SW 1271 (cell line): Measurements from ENCODE around the gene CCDC188.

Experiments
- DNase-seq, 2 experiments: peaks; one replicate each; lab custom pipeline; 2025; lab: John Stamatoyannopoulos, UW

Gene CCDC188

DNA sequence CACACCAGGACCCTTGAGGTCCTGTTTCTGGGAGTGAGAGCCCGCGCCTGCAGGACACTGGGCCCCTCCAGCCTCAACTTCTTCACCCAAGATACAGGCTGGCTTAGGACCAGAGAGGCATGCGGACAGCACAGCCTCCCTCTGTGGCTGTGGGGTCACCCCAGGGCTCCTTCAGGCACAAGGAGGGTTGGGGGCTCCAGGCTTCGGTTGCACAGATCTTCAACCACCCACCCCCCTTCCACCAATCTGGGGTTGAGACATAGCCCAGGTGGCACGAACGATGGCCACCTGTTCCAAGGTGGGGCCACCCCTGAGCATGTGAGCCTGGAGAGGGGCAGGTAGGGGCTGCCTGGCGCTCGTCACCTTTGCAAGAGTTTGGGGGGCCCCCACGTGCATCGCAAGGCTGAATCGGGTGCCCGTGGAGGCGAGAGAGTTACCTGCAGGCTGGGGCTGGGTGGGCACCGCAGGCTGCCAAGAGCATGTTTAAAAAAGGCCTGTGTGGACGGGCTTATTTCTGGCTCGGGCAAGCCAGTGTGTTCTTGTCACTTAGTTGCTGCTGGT lies 18.1 kb downstream of the CCDC188 start:
- DNase-seq, result no peak

DNA sequence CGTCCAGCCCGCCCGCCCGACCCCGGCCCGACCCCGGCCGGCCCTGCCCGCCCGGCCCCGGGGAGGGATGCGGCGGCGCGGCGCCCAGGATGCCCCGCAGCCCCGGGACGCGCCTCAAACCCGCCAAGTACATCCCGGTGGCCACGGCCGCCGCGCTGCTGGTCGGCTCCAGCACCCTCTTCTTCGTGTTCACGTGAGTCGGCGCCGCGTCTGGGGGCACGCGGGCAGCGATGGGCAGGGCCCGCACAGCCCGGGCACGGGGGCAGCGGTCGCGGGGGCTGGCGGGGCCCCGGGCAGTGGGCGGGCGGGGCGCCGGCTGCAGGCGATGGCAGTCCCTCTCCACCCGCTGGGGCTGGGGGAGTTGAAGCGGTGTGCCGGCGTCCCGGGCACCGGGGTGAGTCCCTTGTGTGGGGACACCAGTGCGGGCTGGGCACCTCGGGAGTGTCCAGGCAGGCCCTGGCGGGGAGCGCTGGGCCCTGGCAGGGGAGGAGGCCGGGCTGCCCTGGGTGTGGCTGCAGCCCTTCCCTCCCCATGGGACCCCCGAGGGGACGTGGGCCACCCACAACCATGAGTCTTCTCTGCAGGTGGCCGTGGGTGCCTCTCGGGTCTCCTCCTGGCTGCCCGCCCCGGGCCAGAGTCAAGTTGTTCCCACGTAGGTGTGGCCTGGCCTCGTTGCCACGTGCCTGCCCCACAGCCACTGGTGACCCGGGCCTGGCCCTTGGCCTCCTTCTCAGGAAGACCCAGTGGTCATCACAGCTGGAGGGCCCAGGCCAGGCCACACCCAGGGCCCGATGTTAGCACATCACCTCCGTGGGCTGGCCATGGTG lies 18.8 kb downstream of the CCDC188 start:
- no peak for DNase-seq

DNA sequence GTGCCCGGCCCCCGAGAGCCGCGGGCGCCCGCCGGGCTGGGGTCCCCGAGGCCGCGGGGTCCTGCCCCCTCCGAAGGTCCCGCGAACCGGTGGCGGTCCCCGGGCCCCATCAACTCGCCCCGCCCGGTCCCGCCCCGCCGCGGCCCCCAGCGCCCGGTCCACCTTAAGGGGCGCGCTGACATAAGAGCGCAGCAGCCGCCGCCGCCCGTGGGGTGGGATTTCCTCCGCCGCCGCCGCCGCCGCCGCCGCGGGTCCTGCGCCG lies 19.3 kb downstream of the CCDC188 start, which contains the start of gene ZDHHC8:
TSS of gene ZDHHC8 (plus strand) at position 208 of the 262 bp plus-strand sequence. CDS start 144 bp downstream, outside the sequence.
- DNase-seq, result no peak

DNA sequence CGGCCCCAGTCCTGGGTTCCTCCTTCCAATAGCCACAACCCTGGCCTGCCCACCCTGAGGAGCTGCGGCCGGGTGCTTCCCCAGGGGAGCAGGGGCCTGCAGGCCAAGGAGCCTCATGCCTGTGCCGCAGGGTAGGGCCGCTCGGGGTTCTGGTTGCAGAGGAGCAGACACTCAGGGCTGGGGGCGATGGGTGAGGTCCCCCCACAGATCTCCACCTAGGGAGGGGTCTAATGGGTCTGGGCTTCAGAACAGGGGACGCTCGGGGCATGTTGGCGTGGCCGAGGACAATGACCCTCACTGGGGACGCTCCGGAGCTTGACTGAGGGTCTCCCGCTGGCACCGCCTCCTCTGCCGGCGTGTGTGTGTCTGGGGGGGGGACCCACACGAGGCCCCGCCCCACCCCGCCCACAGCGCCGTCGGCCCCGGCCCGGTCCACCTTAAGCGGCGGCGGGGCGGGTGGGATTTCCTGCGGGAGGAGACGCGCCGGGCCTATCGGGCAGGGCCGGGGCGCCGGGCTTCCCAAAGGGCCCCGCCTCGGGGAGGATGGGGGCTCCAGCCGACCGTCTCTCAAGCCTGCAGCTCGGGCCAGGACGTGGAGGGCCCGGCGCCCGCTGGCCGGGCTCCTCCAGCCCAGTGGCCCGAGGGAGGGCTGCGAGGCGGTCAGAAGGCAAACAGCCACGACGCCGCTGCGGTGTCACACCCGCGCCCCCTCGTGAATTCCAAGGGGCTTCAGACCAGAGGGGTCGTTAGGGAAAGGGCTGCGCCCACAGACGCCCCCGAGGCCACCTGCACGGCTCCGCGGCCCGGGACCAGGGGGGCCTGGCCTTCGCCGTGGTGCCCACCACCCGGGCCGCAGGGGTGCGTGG lies 19.9 kb downstream of the CCDC188 start:
- DNase-seq, result peak; percentile 44 to 51

DNA sequence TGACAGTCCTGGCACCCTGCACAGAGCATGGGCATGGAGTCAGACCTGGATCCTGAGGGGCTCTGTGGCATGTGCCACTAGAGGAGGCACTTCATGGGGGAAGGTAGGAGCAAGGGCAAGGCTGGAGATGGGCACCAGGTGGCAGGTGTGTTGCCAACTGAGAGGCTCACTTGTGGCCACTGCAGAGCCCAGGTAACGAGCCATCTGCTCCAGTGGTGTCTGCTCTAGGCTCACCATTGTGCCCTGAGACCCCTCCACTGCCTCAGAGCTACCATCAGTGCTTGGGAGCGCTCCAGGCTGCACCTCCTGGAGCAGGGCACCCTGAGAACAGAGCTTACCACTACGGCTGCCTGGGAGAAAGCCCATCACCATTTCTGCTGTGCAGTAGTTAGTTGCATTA lies 20.5 kb downstream of the CCDC188 start:
- no peak for DNase-seq

DNA sequence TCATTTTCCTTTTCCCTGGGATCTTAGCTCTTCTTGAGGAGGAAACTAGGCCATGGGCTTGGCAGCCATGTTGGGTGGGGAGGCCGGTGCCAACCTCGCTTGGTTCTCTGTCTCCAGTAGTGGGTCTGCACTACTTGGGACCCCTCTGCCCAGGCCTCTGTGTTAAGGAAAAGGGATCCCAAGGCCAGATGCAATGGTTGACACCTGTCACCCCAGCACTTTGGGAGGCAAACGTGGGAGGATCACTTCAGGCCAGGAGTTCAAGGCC lies 21.2 kb downstream of the CCDC188 start:
- no peak for DNase-seq

DNA sequence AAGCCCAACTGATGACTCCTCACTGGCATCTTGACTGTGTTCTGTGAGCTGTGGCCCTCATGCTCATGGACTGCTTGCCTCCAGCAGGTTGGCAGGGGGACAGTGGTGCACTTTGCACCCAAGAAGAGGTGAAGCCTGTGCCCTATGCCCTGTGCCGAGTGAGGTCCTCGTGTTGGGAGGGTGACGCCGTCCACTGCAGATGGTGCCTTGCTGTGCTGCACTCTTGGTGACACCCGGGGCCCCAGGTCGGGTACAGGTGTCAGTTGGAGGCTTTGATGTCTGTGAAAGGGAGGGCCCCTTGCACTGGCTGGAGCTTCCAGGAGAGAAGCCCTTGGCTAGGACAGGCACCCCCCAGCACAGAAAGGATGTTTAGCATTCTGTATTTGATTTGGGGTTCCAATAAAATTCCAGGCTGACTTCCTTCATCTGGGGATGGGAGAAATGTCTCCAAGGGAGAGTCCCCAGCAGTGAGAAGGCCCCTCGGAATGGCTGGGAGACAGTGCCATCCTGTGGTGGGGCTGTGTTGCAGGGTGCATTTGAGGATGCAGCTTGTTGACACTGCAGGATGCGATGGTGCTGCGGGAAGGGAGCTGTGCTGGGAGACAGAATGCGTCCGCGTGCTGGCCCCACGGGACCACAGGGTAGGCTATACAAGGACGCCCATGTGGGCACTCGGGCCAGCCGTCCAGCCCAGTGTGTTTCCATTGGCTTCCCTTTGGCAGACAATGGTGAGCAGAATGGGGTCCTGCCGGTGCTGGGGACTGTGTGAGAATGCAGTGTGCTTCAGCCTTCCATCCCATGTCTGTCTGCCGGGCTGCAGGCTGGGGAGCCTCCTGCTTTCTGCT lies 21.7 kb downstream of the CCDC188 start:
- peak in 1 of 2 experiments; percentile 12 for DNase-seq

DNA sequence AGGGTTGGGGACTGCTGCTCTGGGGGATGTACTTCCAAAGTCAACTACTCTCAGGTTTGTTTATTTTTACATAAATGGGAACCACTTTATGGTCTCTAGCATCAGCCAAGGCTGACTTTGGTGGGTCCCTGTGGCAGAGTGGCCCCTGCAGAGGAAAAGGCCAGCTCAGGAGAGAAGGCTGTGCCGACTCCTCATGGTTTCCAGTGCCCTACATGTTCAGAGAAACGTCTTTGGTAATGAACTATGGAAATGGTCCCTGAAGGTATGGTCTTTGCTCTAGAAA lies 22.3 kb downstream of the CCDC188 start:
- no peak for DNase-seq

DNA sequence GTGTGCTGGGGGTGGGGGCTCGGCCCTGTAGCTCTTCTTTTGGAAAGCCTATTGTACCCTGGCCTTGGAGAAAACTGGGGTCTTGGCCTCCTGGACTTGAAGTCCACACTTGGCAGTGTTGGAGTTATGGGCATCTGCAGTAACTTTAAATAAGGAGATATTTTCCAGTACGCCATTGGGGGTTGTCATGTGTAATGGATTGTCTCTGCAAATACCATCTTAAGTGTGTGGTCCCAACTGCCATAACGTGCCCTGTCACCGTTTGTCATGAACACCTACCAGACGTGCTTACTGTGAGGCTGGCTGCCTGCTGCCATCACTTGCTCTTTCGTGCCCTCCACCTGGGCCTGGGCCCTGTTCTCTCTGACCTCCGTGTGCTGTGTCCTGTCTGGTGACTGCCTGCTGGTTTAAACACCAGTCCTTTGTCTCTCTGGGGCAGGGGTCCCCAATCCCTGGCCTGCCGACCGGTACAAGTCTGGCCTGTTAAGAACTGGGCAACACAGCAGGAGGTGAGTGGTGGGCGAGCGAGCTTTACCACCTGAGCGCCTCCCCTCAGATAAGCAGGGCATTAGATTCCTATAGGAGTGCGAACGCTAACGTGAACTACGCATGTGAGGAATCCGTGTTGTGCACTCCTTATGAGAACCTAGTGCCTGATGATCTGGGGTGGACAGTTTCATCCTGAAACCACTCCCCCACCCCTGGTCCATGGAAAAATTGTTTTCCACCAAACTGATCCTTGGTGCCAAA lies 22.8 kb downstream of the CCDC188 start:
- DNase-seq, result no peak

DNA sequence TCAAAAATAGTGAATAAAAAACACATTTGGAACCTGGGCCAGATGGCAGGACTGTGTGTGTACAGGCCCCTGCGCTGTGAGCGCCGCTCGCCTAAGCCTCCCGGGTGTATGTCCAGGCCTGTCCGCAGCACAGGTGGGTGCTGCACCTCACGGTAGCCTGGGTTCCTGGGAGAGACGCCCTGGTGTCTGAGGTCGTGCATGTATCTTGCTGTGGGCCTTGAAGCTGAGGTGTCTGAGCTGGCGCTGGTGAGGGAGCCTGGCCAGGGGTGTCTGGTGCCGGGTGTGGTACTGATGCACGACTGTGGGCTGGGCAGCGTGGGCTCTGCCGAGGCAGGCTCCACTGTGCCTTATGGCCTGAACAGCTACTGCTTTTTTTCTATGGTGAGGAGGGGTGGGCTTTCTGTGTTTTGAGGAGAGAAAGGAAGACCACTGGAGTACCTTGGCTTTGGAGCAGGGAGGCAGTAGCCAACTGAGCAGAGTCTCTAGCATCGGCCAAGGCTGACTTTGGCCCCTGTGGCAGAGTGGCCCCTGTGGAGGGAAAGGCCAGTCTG lies 23.5 kb downstream of the CCDC188 start:
- DNase-seq, result no peak

DNA sequence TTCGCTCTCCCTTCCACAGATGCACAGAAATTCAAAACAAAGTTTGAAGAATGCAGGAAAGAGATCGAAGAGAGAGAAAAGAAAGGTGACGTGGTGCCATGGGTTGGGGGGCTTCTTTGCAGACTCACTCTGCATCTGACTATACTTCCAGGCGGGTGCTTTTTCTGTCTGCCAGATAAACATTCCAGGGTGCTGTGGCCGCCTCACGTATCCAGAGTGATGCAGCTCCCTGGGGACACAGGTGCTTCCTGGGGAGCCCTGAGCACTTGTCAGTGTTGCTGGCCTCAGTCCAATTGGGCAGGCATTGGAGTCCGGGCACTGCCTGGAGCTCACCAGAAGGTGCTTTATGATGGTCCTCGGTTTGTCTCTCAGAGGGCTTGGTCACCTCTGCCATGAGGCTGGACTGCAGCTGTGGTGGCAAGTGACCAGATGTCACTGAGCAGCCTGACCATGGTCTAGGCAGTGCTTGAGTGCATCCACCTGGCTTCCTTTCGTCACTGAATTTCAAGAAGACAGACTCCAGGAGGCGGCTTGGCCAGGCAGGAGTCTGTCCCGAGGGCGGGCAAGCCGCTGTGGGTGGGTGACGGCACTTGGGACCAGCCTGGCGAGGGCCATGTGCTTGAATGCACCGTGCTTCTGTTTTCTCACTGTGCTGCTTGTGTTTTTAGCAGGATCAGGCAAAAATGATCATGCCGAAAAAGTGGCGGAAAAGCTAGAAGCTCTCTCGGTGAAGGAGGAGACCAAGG lies 24.4 kb downstream of the CCDC188 start:
- no peak for DNase-seq

DNA sequence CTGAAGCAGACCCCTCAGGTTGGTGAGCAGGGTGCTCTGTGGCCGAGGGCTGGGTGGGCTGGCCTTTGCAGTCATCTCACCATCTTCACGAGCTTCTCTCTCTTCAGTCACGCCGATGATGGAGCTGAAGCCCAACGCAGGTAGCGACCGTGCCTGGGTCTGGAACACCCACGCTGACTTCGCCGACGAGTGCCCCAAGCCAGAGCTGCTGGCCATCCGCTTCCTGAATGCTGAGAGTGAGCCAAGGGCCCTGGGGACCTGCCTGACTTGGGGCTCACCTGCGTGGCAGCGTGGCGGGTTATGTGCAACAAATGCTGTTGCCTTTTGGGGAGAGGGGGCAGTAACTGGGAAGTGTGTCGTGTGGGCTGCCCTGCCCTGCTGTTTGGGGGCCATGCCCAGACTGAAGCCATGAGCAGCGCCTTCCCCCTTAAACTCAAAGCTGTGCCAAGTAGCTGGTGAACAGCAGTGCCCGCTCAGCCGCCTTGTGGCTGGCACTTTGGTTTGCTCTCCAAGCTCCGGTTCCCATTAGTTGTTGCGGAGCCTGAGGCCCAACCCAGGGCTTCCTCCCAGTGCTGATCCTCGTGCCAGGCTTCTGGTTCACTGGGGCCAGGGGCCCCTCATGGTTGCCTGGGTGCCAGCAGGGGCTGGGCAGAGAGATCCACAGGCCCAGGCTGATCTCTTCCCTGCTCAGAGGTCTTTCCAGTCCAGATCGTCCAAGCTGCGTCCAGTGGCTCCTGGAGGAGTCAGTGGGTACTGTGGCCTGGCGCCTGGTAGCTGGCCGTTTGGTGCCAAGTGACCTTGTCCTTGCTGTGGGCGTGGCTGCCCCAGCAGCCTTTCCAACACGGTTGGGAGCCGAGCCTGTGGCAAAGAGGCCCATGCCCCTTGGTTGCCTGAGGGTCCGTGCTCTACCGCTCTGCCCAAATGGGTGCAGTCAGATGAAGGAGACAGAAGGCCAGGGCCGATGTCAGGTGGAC lies 25.4 kb downstream of the CCDC188 start:
- DNase-seq, result no peak

DNA sequence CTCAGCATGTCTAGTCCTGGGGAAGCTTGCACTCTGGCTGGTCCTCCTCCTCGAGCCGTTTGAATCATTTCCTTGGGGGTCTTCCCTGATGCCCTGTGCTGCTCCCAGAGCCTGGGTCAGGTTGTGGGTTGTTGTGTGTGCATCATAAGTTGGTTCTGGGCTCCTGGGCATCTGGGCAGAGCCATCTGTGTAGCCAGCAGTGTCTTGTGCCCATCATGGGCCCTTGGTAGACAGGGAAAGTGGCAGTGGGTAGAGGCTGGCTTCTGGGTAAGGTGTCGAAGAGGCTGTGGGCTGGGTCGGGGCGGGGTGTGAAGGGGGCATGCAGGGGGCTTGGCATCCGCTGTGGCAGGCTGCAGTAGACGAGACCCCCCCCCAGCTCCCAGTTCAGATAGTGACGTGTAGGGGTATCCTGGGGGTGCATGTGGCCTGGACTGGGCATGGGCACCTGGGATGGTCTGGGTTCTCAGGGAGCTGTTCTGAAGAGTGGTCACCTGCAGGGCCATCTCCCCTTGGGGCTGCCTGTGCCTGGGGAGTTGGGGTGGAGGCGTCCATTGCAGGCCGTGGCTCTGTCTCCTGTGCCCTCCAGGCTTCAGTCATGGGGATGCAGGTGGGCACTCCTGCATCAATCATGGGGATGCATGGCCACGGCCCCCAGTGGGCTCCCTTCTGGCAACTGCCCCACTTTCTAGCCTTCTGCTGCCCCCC lies 26.6 kb downstream of the CCDC188 start:
- no peak for DNase-seq

DNA sequence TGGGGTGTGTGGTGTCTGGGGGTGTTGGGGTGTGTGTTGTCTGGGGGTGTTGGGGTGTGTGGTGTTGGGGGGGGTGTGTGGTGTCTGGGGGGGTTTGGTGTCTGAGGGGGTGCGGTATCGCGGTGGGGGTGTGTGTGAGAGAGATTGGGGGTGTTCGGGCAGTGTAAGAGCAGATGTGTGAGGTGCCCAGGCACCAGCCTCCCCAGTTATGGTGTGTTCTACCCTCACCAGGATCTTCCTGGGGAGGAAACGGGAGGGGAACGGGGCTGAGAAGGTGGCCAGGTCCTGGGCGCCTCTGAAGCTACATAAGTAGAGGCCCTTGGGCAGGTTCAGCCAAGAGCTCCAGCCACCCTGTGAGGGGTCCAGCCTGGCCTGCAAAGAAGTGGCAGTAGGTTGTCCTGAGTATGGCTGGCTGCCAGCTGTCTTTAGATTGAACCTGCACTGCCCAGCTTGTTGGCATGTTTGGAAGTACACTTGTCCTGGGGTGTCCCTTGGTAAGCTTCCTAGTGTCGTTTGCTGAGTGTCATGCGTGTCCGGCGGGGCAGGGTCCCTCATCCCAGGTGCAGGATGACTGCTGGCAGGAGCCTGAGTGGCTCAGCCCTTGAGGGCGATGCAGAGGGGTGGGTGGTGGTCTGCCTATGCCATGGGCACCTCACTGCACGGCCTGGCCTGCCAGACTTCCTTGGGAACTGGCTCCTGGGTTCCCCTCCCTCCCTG lies 27.3 kb downstream of the CCDC188 start:
- no peak for DNase-seq

DNA sequence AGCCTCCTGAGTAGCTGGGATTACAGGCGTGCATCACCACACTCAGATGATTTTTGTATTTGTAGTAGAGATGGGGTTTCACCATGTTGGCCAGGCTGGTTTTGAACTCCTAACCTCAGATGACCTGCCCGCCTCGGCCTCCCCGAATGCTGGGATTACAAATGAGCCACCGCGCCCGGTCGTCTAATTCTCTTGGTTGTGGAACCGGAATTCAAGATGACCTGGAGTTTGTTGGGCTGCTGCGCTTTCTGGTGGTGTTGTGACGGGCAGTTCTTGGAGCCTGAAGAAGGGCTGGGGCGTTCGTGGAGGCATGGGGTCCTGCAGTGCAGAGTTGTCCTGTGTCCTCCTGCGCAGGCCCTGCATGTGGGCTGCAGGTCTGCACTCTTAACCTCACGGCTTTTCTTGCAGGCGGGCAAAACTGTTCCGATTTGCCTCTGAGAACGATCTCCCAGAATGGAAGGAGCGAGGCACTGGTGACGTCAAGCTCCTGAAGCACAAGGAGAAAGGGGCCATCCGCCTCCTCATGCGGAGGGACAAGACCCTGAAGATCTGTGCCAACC lies 28.9 kb downstream of the CCDC188 start:
- no peak for DNase-seq

DNA sequence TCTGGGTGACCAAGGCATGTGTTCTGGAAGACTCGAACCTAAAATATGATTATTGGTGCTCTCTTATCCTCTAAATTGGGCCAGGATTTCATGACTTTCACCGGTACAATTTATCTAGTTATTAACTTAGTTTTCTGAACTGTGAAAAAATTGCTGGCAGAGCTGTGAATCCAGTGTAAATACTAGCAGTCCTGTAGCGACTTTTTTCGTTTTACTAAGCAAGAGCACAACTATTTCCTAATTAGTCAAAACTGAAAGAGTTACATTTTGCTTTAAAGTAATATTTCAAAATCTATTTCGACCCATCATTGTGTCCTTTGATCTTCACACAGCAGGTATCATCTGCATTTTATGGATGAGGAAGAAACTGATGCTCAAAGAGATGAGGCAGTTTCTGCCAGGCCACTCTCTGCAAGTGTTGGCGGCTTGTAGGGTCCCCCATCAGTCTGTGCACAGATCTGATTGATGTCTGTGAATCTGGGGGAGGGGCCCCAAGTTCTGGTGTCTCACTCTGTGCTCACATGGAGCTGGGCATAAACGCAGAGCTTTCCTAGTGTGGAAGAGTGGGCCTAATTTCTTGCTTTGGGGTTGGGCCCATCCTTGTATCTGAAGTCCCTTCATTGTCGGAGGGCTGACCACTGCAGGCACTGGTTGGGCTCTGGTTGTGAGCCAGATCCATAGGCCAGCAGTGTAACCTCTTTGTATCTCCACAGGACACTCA lies 32.4 kb downstream of the CCDC188 start:
- no peak for DNase-seq

DNA sequence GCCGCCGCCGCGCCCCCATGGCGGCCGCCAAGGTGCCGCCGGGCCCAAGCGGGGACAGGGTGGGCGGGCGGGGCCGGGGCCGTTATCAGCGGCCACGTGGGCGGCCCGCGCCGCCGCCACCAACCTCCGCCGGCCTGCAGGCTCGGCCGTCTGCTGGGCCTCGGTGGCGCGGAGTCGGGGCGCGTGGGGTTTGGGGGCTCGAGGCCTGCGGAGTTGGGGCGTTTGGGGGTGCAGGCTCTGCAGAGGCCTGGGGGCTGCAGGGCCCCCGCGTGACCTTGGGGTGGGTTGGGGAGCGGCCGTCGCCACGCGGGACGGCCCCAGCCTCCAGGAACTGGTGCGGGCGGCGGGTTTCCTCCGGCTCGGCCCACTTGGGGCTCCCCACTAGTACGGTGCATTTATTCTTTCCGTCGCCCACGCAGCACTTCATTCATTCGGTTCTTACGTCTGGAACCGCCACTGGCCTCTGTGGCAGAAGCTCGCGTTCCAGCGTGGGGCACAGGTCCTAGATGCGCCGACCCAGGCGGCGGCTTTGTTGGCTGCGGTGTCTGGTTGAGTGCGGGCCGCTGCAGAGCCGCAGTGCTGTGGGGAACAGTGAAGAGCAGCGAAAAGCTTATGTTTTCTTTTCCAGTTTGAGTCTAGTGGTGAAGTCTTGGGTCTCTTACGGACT lies 33.1 kb downstream of the CCDC188 start:
- no peak for DNase-seq
